ENCODE data around the gene ZNF431. TPM values are rescaled to one million over a fixed set of nuclear protein-coding genes. Genes with fewer than 3 reads are reported as not detected.

ZNF431 gene
- total and polyA plus RNA-seq, 2 experiments from 2014 or later: 18.0 to 47.5 TPM

GRCh38 chr19:21166436-21166835, 24.6 kb downstream of the ZNF431 start:
- no peak for ATAC-seq
- H3K4me1 ChIP-seq (ENCODE audit: insufficient read depth): no peaks in the 10 kb centered on the region
- Mint-ChIP-seq H3K4me1 (no peaks in the 10 kb centered on the region), H3K27me3 (ENCODE audit: insufficient read depth, low read depth, poor library complexity) (no peaks in the 10 kb centered on the region), H3K36me3 (ENCODE audit: low read depth) (peaks cover 47% of the 10 kb centered on the region), H3K9me3 (no peaks in the 10 kb centered on the region), H3K4me3 (no peak overlapping the region), H3K27ac (no peak overlapping the region)
- peaks cover 41% of the 10 kb centered on the region for H3K36me3 ChIP-seq (ENCODE audit: insufficient read depth)
- H2AFZ ChIP-seq: no peak overlapping the region
- no peak for DNase-seq (ENCODE audit: low spot score)
- peaks cover 16% of the 10 kb centered on the region for H3F3A ChIP-seq (replicated peaks; ENCODE audit: low read depth)
- no peak for TF ChIP-seq POLR2AphosphoS5 (IDR thresholded peaks at IDR 0.05; ENCODE audit: low read depth)
- no peak for TF ChIP-seq ZNF331 (CRISPR knock-in tag; IDR thresholded peaks at IDR 0.05; ENCODE audit: low read depth)
- no peak for TF ChIP-seq ZNF114 (CRISPR knock-in tag; IDR thresholded peaks at IDR 0.05)
- TF ChIP-seq EZH2 (IDR thresholded peaks at IDR 0.05; ENCODE audit: low read depth, unreplicated experiment): no peak
- TF ChIP-seq NANOG (IDR thresholded peaks at IDR 0.05; ENCODE audit: borderline replicate concordance): no peak
- no peak for TF ChIP-seq REST (IDR thresholded peaks at IDR 0.05; ENCODE audit: unreplicated experiment)
- no peak for TF ChIP-seq STAT1 (IDR thresholded peaks at IDR 0.05; ENCODE audit: unreplicated experiment)
- no peak for TF ChIP-seq EZH2phosphoT487 (IDR thresholded peaks at IDR 0.05; ENCODE audit: unreplicated experiment)
- TF ChIP-seq JUNB (IDR thresholded peaks at IDR 0.05; ENCODE audit: unreplicated experiment): no peak
- no peak for TF ChIP-seq CREB1 (CRISPR knock-in tag; IDR thresholded peaks at IDR 0.05; ENCODE audit: low read depth)
- TF ChIP-seq, protein P1, sequence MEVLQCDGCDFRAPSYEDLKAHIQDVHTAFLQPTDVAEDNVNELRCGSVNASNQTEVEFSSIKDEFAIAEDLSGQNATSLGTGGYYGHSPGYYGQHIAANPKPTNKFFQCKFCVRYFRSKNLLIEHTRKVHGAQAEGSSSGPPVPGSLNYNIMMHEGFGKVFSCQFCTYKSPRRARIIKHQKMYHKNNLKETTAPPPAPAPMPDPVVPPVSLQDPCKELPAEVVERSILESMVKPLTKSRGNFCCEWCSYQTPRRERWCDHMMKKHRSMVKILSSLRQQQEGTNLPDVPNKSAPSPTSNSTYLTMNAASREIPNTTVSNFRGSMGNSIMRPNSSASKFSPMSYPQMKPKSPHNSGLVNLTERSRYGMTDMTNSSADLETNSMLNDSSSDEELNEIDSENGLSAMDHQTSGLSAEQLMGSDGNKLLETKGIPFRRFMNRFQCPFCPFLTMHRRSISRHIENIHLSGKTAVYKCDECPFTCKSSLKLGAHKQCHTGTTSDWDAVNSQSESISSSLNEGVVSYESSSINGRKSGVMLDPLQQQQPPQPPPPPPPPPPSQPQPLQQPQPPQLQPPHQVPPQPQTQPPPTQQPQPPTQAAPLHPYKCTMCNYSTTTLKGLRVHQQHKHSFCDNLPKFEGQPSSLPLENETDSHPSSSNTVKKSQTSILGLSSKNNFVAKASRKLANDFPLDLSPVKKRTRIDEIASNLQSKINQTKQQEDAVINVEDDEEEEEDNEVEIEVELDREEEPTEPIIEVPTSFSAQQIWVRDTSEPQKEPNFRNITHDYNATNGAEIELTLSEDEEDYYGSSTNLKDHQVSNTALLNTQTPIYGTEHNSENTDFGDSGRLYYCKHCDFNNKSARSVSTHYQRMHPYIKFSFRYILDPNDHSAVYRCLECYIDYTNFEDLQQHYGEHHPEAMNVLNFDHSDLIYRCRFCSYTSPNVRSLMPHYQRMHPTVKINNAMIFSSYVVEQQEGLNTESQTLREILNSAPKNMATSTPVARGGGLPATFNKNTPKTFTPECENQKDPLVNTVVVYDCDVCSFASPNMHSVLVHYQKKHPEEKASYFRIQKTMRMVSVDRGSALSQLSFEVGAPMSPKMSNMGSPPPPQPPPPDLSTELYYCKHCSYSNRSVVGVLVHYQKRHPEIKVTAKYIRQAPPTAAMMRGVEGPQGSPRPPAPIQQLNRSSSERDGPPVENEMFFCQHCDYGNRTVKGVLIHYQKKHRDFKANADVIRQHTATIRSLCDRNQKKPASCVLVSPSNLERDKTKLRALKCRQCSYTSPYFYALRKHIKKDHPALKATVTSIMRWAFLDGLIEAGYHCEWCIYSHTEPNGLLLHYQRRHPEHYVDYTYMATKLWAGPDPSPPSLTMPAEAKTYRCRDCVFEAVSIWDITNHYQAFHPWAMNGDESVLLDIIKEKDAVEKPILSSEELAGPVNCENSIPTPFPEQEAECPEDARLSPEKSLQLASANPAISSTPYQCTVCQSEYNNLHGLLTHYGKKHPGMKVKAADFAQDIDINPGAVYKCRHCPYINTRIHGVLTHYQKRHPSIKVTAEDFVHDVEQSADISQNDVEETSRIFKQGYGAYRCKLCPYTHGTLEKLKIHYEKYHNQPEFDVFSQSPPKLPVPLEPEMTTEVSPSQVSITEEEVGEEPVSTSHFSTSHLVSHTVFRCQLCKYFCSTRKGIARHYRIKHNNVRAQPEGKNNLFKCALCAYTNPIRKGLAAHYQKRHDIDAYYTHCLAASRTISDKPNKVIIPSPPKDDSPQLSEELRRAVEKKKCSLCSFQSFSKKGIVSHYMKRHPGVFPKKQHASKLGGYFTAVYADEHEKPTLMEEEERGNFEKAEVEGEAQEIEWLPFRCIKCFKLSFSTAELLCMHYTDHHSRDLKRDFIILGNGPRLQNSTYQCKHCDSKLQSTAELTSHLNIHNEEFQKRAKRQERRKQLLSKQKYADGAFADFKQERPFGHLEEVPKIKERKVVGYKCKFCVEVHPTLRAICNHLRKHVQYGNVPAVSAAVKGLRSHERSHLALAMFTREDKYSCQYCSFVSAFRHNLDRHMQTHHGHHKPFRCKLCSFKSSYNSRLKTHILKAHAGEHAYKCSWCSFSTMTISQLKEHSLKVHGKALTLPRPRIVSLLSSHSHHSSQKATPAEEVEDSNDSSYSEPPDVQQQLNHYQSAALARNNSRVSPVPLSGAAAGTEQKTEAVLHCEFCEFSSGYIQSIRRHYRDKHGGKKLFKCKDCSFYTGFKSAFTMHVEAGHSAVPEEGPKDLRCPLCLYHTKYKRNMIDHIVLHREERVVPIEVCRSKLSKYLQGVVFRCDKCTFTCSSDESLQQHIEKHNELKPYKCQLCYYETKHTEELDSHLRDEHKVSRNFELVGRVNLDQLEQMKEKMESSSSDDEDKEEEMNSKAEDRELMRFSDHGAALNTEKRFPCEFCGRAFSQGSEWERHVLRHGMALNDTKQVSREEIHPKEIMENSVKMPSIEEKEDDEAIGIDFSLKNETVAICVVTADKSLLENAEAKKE (CRISPR knock-in tag; IDR thresholded peaks at IDR 0.05): no peak
- no peak for TF ChIP-seq ETS1 (IDR thresholded peaks at IDR 0.05)
- TF ChIP-seq, protein P2, sequence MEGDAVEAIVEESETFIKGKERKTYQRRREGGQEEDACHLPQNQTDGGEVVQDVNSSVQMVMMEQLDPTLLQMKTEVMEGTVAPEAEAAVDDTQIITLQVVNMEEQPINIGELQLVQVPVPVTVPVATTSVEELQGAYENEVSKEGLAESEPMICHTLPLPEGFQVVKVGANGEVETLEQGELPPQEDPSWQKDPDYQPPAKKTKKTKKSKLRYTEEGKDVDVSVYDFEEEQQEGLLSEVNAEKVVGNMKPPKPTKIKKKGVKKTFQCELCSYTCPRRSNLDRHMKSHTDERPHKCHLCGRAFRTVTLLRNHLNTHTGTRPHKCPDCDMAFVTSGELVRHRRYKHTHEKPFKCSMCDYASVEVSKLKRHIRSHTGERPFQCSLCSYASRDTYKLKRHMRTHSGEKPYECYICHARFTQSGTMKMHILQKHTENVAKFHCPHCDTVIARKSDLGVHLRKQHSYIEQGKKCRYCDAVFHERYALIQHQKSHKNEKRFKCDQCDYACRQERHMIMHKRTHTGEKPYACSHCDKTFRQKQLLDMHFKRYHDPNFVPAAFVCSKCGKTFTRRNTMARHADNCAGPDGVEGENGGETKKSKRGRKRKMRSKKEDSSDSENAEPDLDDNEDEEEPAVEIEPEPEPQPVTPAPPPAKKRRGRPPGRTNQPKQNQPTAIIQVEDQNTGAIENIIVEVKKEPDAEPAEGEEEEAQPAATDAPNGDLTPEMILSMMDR (conservative IDR thresholded peaks at IDR 0.05; ENCODE audit: low read depth in 2 of 2): no peak
- H3K4me2 ChIP-seq: no peak overlapping the region
- no peak overlapping the region for H3K27ac ChIP-seq (ENCODE audit: low read depth)
- H3K27me3 ChIP-seq (ENCODE audit: insufficient read depth): no peaks in the 10 kb centered on the region
- H3K4me3 ChIP-seq: no peak overlapping the region
- peaks cover 3% of the 10 kb centered on the region for H4K20me1 ChIP-seq (replicated peaks; ENCODE audit: insufficient read depth)
- H3K9me2 ChIP-seq (ENCODE audit: insufficient read depth): no peaks in the 10 kb centered on the region
- H3K79me2 ChIP-seq (replicated peaks; ENCODE audit: insufficient read depth): peaks cover 43% of the 10 kb centered on the region
